GM18526 (cell line): ENCODE data around the gene ANKRD28.

Source experiments
- POLR2A ChIP-seq: IDR thresholded peaks from 3 replicates; pipeline ENCODE4 v1.6.1; 2011; ENCODE audit not compliant: insufficient read length; ENCODE audit errors: extremely low read depth

Gene ANKRD28

DNA sequence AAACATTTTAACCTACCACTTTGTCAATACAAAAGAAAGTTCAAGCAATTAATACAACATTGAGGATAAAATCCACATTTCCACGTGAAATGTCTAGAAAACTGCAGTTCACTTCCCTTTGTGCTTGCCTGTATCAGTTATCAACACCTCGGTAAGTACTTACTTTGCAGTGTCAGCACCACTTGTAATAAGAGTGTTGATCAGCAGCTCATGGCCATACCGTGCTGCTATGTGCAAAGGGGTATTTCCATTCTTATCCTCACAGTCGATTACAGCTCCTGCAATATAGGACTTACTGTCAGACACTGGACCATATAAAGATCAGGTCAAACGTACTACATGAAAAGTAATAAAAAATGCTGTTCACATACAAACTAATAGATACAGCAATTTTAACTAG is 84.4 kb downstream of the ANKRD28 start:
- no peak for TF ChIP-seq POLR2A

DNA sequence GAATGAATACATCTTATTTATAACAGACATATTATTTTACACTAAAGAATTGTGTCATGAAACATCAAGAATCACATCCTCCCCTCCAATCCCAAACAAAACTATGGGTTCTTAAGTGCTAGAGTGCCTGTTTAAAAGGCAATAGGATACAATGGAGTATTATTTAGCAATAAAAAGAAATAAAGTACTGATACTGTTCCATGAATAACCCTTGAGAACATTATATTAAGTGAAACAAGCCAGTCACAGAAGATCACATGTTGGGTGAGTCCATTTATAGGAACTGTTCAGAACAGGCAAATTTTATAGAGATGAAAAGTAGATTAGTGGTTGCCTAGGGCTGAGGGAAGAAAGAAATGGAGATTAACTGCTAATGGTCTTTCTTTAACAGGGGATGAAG is 86.5 kb downstream of the ANKRD28 start:
- no peak for TF ChIP-seq POLR2A

DNA sequence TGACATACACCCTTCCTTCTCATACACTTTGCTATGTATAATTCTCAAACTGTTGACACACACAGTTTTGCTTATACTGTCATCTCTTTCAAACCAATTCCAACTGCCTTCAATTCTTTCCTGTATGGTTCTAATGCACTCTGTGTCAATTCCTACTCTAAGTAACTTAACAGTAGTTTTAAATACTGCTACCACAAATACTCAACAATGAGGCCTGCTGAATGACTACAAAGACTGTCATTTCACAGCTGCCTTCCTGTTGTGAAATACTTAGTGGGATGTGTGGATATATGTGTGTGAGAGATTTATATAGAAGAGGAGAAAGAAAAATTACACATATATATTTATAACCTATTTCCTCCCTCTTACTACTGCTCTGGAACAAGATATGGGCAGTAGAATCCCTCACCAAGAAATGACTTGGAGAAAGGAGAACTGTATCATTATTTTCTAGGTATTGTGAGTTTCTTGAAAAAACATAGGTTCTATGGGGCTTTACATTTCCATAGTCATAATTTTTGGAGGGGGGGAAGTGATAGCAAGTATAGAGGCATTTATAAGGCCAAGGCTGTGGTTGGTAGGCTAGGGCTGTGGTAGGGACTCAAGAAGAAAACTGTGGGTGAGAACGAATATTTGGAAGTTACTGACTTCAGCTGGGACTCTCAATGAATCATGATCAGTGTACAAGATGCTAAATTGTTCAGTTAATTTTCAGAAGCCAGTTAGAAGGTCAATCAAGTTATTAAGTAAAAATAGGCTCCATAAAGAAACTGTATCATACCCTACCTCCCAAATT is 88.7 kb downstream of the ANKRD28 start:
- TF ChIP-seq POLR2A = no peak

DNA sequence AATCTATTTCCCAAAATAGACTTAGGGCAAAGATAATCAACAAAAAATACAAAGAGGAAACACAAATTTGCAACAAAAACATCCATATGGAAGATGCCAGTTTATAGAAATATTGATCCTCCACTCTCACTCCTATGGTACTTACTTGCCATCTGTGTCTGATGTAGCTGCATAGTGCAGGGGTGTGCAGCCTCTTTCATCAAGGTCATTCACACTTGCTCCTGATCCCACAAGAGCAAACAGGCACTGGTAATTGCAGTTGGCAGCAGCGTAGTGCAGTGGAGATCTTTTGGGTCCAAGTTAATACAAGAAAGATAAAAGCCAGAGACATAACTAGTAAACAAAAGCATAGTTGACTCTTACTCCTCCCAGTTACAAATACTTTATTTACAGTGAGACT is 90.0 kb downstream of the ANKRD28 start:
- TF ChIP-seq POLR2A = no peak

DNA sequence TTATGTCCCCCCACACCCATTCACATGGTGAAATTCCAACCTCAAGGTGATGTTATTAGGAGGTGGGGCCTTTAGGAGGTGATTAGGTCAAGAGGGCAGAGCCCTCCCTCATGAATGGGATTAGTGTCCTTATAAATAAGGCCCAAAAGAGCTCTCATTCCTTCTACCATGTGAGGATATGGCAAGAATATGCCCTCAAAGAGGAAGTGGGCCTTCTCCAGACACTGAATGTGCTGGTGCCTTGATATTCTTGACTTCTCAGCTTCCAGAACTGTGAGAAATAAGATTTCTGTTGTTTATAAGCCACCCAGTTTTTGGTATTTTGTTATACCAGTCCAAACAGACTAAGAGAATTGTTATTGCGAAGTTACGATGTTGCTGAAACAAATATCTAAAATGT is 94.4 kb downstream of the ANKRD28 start:
- no peak for TF ChIP-seq POLR2A

DNA sequence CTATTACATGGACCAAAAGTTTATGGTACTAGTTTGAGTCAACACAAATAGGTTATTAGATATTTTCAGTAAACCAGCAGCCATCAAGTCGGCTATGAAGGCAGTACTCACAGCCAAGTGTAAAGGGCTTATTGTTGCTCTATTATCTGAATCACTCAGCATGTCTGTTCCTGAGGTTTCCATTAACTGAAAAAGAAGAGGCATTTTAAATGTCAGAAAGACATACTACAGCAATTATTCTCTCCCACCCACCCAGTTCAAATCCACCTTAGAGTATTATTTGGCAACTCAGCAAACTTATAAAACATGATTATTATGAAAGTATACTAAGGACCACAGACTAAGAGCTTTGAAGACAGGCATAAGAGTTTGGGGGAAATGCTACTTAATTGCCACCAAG is 103.2 kb downstream of the ANKRD28 start:
- TF ChIP-seq POLR2A = no peak

DNA sequence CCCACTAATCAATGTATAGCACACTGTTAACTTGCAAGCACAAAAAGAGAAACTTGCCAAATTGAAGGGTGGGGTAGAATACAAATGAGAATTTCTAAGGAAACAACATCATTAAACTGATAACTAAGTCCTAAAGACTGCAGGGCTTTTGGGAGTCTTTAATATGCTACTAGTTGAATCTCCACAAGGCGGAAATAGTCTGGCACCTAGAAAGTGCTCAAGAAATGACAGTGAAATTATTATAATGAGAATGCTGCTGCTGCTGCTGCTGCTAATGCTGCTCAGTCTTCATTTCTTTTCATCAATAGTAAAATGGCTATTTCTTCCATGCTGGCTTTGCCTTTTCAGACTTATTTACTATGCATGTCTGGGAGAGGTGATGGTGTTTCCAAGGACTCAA is 104.4 kb downstream of the ANKRD28 start:
- TF ChIP-seq POLR2A = no peak

DNA sequence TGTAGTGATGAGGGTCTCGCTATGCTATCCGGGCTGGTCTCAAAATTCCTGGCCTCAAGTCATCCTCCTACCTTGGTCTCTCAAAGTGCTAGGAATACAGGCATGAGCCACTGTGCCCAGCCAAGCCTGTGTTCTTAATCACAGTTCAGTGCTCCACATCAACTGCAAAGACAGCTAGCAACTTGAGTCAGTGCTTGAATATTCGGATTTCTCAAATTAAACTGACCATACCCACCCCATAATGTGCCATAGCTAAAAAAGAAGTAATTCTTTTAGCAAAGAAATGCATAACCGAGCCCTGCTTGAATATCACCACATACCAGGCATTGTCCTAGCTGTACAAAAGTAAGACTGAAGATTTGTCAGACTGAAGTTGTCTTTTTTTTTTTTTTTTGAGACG is 107.0 kb downstream of the ANKRD28 start:
- TF ChIP-seq POLR2A = no peak

DNA sequence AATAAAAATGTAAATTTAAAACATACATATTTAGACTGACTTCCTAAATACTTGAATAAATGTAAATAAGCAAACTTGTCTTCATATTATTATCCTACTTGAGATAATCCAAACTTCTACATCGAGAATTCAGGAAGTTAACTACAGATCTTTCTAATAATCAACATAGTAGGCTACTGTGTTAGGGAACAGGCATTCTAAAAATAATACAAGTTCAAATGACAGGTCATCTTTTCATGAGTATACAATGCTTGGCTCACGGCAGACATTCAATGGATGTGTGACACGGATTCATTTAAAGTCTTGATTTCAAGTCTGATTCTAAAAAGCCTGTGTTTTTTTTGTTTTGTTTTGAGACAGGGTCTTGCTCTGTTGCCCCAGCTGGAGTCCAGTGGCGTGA is 107.5 kb downstream of the ANKRD28 start:
- no peak for TF ChIP-seq POLR2A

DNA sequence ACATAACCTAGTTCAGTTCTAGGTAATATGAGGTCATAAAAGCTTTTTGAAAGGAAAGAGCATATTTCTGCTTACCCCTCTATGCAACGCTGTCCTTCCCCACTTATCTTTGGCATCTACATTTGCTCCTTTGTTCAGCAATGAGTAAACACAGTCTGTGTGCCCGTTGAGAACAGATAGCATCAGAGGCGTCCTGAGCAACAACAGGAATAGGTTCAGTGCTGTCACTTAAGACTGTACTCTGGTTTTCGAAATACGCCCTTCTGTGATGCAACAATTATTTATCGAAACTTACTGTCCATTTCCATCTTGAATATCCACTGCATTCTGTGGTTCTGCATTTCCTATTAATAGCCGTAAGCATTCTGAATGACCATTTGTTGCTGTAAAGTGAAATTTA is 111.9 kb downstream of the ANKRD28 start:
- TF ChIP-seq POLR2A = no peak

DNA sequence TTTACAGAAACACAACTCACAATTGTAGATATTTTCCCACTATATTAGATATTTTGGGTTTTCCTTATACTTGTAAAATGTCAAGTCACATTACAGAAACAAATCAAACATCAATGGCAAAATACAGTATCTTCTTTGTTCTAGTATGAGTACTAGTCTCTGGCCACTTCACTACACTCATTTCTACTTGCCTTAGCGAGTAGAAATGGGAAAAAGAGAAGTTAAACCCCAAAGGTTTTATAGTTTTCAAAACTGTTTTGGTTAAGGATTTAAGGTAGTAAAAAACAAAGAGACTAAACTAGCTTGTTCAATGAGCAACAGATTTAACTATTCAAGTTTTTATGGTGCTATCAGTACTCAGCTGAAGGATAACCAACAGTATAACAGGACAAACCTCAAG is 114.5 kb downstream of the ANKRD28 start:
- TF ChIP-seq POLR2A = no peak

DNA sequence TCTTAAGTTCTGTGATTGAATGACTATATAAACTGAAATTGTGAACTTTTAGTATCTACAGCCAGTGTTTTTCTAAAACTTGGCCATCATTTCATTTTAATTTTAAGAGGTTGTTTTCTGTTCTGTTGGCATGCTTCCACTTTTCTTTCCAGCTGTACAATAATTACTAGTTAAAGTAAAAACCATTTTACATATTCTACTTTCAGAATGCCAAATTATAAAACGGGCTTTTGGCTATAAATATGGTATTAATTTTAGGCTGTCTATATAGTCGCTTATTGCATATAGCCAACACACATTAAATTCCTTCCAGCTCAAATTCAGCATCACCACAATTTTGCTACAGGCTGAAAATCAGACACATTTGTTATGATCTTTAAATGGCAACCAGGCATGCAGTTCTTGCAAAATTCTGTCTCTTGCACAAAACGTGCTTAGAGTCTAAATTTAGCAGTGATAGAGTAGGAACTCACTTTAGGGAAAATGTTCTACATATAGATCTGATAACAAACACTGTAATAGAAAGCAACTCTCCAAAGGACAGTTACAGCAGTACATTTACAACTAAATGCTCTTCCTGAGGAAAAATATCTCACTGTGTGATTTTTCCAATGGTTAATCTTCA is 115.1 kb downstream of the ANKRD28 start:
- no peak for TF ChIP-seq POLR2A

DNA sequence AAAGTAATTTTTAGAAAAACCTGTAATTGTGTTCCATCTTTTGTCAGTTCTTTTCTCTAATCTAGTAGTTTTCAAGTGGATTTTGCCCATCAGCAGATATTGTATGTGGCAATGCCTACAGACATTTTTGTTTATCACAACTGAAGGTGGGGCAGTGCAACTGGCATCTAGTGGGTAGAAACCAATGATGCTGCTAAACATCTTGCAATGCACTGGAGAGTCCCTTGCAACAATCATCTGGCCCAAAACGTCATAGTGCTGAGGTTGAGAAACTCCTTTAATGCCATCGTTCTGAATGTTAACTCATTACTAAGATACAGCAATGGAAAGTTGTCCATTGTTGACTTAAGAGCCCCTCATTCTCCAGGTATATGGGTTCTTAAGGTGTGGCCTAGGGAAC is 116.1 kb downstream of the ANKRD28 start:
- no peak for TF ChIP-seq POLR2A

DNA sequence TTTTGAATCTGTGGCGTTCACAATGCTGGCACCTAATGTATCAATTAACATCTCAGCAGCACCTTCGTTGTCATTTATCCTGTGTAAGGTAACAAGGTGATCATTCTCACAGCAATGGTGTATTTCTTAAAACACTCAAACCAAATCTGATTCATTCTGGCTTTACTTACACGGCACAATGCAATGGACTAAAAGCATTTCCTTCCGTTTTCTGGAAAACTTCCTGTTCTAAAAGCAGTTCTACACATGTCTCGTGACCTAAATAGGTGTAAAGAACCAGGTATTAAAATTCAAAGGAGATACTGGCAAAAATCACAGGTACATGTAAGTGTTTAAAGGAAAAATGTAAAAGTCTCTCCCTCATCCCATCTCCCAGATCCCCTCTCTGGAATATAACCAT is 118.5 kb downstream of the ANKRD28 start:
- no peak for TF ChIP-seq POLR2A

DNA sequence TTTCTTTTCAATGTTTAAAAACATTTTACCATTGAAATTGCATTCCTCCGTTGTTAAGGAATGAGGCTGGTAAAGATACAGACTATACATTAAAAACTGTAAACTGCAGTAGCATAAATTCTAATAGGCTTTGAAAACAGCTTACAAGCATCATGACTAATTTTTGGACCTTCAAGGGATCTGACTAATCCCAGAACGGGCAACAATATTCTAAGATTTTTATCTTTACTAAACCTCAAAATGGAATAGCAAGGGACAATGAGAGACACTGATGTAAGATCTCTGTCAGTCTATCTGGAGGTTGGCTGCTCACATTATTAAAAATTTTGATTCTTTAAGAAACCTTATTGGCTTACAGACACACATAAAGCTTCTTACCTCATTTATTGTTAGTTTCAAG is 121.5 kb downstream of the ANKRD28 start:
- TF ChIP-seq POLR2A = no peak

DNA sequence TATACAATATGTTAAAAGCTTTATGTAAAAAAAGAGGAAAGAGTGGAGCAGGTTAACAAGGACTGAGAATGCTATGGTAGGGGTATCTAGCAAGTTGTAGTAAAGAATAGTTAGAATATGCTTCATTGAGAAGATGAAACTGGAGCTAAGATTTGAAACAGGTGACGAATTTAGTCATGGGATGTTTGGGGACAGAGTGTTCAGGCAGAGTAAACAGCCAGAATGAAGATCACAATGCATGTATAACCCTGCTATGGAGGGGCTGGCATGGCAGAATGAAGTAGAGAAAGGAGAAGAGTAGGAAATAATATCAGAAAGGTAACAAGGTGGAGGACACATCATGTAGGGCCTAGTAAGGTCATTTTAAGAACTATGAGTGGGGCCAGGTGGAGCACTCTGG is 124.2 kb downstream of the ANKRD28 start:
- no peak for TF ChIP-seq POLR2A

DNA sequence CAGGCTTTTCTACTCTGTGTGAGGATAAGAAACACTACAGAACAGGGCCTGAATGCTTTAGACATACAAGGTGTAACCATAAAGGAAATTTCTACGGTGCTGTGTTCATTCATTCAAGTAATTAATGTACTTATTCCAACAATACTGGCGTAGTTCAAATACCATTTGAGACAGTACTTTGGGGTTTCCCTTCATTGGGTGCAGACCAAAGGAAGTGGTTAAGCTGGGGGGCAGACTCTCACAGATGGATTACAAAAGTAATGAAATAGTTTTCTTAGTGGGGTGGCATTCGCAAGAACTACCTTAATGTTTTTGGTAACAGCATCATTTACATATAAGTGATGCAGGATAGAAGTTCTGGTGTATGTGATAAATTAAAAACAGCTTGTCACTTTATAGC is 130.3 kb downstream of the ANKRD28 start:
- TF ChIP-seq POLR2A = no peak
